Measurements from ENCODE around the gene PIR.

GRCh38 chrX:15448010-15448639 is 45.0 kb downstream of the PIR start:
- TF ChIP-seq CTCF (IDR thresholded peaks at IDR 0.05) (no peak), POLR2A (IDR thresholded peaks at IDR 0.05) (no peak)

Measured in adrenal gland (tissue), 5 donors.